Fibroblast of villous mesenchyme (primary cell): ENCODE measurements around the gene CTNNA3. TPM values are rescaled to one million over a fixed set of nuclear protein-coding genes. Genes with fewer than 3 reads are reported as not detected.
A peak's percentile ranks its signal among the peaks of the same experiment; 100 is the strongest.

Experiments
- DNase-seq: peaks from one replicate; pipeline ENCODE4 v3.0.0-alpha.2; 2010; ENCODE audit warnings: low read depth
- H3K4me3 ChIP-seq: 2 replicates; pipeline ENCODE4 v1.5.1; 2011; ENCODE audit warnings: low read depth, mild to moderate bottlenecking, low read length
- CTCF ChIP-seq: IDR thresholded peaks from 2 replicates; pipeline ENCODE4 v1.5.1; 2012; ENCODE audit warnings: low read depth, mild to moderate bottlenecking, low read length; ENCODE audit not compliant: insufficient read depth
- total RNA-seq: library from RNA; depleted of rRNA; stranded (reverse); fragments of >200 nt; gene quantifications from 2 replicates; pipeline ENCODE4 v1.2.3, GENCODE V29; 2012

The CTNNA3 gene
- total RNA-seq, 1 donor = not detected

GRCh38 chr10:67665491-67665890 is 30.5 kb downstream of the CTNNA3 start:
- no peak for TF ChIP-seq CTCF
- no peak for DNase-seq
- no peak overlapping the region for H3K4me3 ChIP-seq

- DNase-seq = peak; percentile 29
- no peak overlapping the region for H3K4me3 ChIP-seq
- TF ChIP-seq CTCF = no peak
These were observed 31.1 kb downstream of the CTNNA3 start for GRCh38 chr10:67664942-67665341.

GRCh38 chr10:67663449-67664087 is 32.4 kb downstream of the CTNNA3 start:
- H3K4me3 ChIP-seq = no peak overlapping the region
- DNase-seq = no peak
- TF ChIP-seq CTCF = no peak

- TF ChIP-seq CTCF = no peak
- no peak for DNase-seq
- H3K4me3 ChIP-seq = no peak overlapping the region
These were observed 33.6 kb downstream of the CTNNA3 start for GRCh38 chr10:67662415-67662814.

- no peak overlapping the region for H3K4me3 ChIP-seq
- no peak for TF ChIP-seq CTCF
- DNase-seq = no peak
These were observed 36.5 kb downstream of the CTNNA3 start for GRCh38 chr10:67659497-67659896.

- DNase-seq = no peak
- no peak overlapping the region for H3K4me3 ChIP-seq
- TF ChIP-seq CTCF = no peak
These were observed 38.2 kb downstream of the CTNNA3 start for GRCh38 chr10:67657775-67658174.

- no peak overlapping the region for H3K4me3 ChIP-seq
- DNase-seq = no peak
These were observed 45.4 kb downstream of the CTNNA3 start for GRCh38 chr10:67650558-67650957.

More at GRCh38 chr10:67650558-67650957, 45.4 kb downstream of the CTNNA3 start:
- no peak for TF ChIP-seq CTCF
